ENCODE measurements around the gene SAMD9. TPM values are rescaled to one million over a fixed set of nuclear protein-coding genes. Genes with fewer than 3 reads are reported as not detected.

The SAMD9 gene
- total and polyA plus RNA-seq, 2 donors (not counting 1 experiment from before 2014, with no cell fraction given) = 10.1 to 19.2 TPM

DNA sequence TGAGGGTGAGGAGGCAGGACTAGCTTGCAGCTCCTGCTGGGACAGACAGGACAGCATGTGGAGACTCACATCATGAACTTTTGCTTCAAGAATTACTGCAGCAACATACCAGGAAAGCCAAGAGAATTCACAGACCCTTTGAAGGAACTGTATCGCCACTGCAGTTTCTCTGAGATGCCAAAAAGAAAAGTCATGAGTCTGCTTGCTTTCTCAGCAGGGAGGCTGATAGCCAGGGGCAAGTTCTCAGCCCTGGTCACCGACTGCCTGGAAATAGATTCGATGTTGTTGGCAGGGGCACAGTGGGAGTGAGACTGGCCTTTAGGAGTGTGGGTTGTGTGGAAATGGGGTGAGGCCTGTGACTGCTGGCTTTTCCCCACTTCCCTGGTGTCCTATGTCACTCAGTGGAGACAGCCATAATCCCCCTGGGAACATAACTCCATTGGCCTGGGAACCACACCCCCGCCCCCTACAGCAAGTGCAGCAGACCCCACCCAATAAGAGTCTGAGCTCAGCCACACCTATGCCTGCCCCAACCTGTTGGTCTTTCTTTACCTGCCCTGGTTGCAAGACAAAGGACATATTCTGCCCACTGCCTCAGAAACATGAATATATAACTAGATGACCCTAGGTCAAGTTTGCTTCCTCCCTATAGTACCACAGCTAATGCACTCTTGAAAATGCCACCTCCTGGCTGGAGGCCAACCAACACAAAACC, 1.6 kb upstream of the SAMD9 start:
- TF ChIP-seq, protein P1, sequence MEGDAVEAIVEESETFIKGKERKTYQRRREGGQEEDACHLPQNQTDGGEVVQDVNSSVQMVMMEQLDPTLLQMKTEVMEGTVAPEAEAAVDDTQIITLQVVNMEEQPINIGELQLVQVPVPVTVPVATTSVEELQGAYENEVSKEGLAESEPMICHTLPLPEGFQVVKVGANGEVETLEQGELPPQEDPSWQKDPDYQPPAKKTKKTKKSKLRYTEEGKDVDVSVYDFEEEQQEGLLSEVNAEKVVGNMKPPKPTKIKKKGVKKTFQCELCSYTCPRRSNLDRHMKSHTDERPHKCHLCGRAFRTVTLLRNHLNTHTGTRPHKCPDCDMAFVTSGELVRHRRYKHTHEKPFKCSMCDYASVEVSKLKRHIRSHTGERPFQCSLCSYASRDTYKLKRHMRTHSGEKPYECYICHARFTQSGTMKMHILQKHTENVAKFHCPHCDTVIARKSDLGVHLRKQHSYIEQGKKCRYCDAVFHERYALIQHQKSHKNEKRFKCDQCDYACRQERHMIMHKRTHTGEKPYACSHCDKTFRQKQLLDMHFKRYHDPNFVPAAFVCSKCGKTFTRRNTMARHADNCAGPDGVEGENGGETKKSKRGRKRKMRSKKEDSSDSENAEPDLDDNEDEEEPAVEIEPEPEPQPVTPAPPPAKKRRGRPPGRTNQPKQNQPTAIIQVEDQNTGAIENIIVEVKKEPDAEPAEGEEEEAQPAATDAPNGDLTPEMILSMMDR (conservative IDR thresholded peaks at IDR 0.05 in 1 of 2, IDR thresholded peaks at IDR 0.05 in 1 of 2; ENCODE audit: low read depth in 1 of 2, low read length in 2 of 2) = no peak
- TF ChIP-seq EZH2 (IDR thresholded peaks at IDR 0.05; ENCODE audit: low read length, missing control alignments) = no peak
- Histone ChIP-seq H3K4me3 (replicated peaks in 1 of 4; ENCODE audit: control extremely low read depth in 1 of 4, insufficient read depth in 1 of 4, low read depth in 3 of 4, low read length in 4 of 4) (no peak overlapping the region), H3K4me1 (ENCODE audit: control insufficient read depth, extremely low read depth, insufficient read depth, low read length) (peaks cover 7% of the 10 kb centered on the region), H2AFZ (ENCODE audit: low read length) (no peak overlapping the region), H3K27ac (ENCODE audit: insufficient read depth, low read length) (no peak overlapping the region), H3K36me3 (ENCODE audit: control insufficient read depth, insufficient read depth, low read length) (no peaks in the 10 kb centered on the region), H4K20me1 (ENCODE audit: control insufficient read depth, extremely low read depth, insufficient read depth, low read length) (no peaks in the 10 kb centered on the region), H3K4me2 (ENCODE audit: extremely low read depth, insufficient read depth, low read length) (no peak overlapping the region), H3K79me2 (ENCODE audit: control insufficient read depth, insufficient read depth, low read length) (peaks cover 8% of the 10 kb centered on the region), H3K9me3 (ENCODE audit: control insufficient read depth, insufficient read depth, low read depth, low read length) (no peaks in the 10 kb centered on the region), H3K9ac (ENCODE audit: insufficient read depth, low read length) (no peak overlapping the region), H3K27me3 (ENCODE audit: control insufficient read depth, insufficient read depth, low read length) (no peaks in the 10 kb centered on the region)
- peak in 1 of 2 donors; percentile 30 for DNase-seq (ENCODE audit: low read depth in 2 of 2)

DNA sequence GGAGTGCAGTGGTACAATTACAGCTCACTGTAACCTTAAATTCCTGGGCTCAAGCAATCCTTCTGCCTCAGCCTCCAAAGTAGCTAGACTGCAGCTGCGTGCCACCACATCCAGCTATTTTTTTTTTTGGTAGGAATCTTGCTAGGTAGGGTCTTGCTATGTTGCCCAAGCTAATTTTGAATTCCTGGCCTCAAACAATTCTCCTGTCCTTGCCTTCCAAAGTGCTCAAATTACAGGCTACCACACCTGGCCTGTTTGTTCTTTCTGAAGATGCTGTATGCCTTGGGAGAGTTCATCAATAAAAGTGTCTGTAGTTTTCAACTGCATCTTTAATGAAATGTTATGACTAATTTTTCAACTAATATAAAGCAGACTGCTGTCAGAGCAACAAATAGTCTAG, 452 bp downstream of the SAMD9 start:
- H3K79me2 ChIP-seq (ENCODE audit: control insufficient read depth, insufficient read depth, low read length) = peaks cover 8% of the 10 kb centered on the region
- peak in 1 of 2 donors; percentile 1 for DNase-seq (ENCODE audit: low read depth in 2 of 2)
- peak overlapping the region; percentile 64 for H3K27ac ChIP-seq (ENCODE audit: insufficient read depth, low read length)
- peak overlapping the region; percentile 30 to 76 (median 58) for H3K4me3 ChIP-seq (replicated peaks in 1 of 4; ENCODE audit: control extremely low read depth in 1 of 4, insufficient read depth in 1 of 4, low read depth in 3 of 4, low read length in 4 of 4)
- no peak for TF ChIP-seq EZH2 (IDR thresholded peaks at IDR 0.05; ENCODE audit: low read length, missing control alignments)
- TF ChIP-seq, protein P1 (conservative IDR thresholded peaks at IDR 0.05 in 1 of 2, IDR thresholded peaks at IDR 0.05 in 1 of 2; ENCODE audit: low read depth in 1 of 2, low read length in 2 of 2) = no peak
- H3K27me3 ChIP-seq (ENCODE audit: control insufficient read depth, insufficient read depth, low read length) = no peaks in the 10 kb centered on the region
- H3K36me3 ChIP-seq (ENCODE audit: control insufficient read depth, insufficient read depth, low read length) = no peaks in the 10 kb centered on the region
- peak overlapping the region; percentile 17 for H2AFZ ChIP-seq (ENCODE audit: low read length)
- no peaks in the 10 kb centered on the region for H3K9me3 ChIP-seq (ENCODE audit: control insufficient read depth, insufficient read depth, low read depth, low read length)
- peaks cover 7% of the 10 kb centered on the region for H3K4me1 ChIP-seq (ENCODE audit: control insufficient read depth, extremely low read depth, insufficient read depth, low read length)
- no peaks in the 10 kb centered on the region for H4K20me1 ChIP-seq (ENCODE audit: control insufficient read depth, extremely low read depth, insufficient read depth, low read length)
- H3K9ac ChIP-seq (ENCODE audit: insufficient read depth, low read length) = no peak overlapping the region
- peak overlapping the region; percentile 87 for H3K4me2 ChIP-seq (ENCODE audit: extremely low read depth, insufficient read depth, low read length)

DNA sequence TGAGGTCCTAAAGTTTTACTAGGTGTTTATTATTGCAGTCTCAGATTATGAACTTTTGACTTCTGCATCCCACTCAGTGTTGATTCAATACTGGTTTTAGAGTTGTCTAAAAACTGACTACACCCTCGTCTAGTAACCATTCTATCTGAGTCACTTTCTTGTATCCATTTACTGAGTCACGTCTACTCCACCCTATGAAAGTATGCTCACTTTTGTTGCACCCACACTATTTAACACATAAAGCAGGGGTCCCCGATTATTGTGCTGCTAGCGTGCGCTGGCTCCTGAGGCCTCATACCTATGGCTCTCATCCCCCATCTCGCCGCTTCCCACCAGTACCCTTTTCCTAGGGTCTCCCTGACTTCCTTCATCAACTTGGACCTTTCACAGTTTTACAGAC, 2.0 kb downstream of the SAMD9 start:
- Histone ChIP-seq H2AFZ (ENCODE audit: low read length) (peak overlapping the region; percentile 40), H3K9ac (ENCODE audit: insufficient read depth, low read length) (no peak overlapping the region), H3K4me2 (ENCODE audit: extremely low read depth, insufficient read depth, low read length) (peak overlapping the region; percentile 87), H3K79me2 (ENCODE audit: control insufficient read depth, insufficient read depth, low read length) (peaks cover 8% of the 10 kb centered on the region), H3K4me1 (ENCODE audit: control insufficient read depth, extremely low read depth, insufficient read depth, low read length) (peaks cover 7% of the 10 kb centered on the region), H3K9me3 (ENCODE audit: control insufficient read depth, insufficient read depth, low read depth, low read length) (no peaks in the 10 kb centered on the region), H4K20me1 (ENCODE audit: control insufficient read depth, extremely low read depth, insufficient read depth, low read length) (no peaks in the 10 kb centered on the region), H3K36me3 (ENCODE audit: control insufficient read depth, insufficient read depth, low read length) (no peaks in the 10 kb centered on the region), H3K4me3 (replicated peaks in 1 of 4; ENCODE audit: control extremely low read depth in 1 of 4, insufficient read depth in 1 of 4, low read depth in 3 of 4, low read length in 4 of 4) (peak overlapping the region; percentile 1 to 76 (median 44)), H3K27me3 (ENCODE audit: control insufficient read depth, insufficient read depth, low read length) (no peaks in the 10 kb centered on the region), H3K27ac (ENCODE audit: insufficient read depth, low read length) (peak overlapping the region; percentile 86)
- peak; percentile 63 to 79 for DNase-seq (ENCODE audit: low read depth in 2 of 2)
- no peak for TF ChIP-seq EZH2 (IDR thresholded peaks at IDR 0.05; ENCODE audit: low read length, missing control alignments)
- TF ChIP-seq, protein P1 (conservative IDR thresholded peaks at IDR 0.05 in 1 of 2, IDR thresholded peaks at IDR 0.05 in 1 of 2; ENCODE audit: low read depth in 1 of 2, low read length in 2 of 2) = no peak
